Breast epithelium (tissue), 3 donors: Measurements from ENCODE around the gene SMC4.

Source experiments
- POLR2AphosphoS5 ChIP-seq, 3 donors: sonication (generic); formaldehyde crosslinking; IDR thresholded peaks; one replicate each; pipeline ENCODE4 v1.6.1; 2017; ENCODE audit warnings: antibody characterized with exemption in 3 of 3
- TF ChIP-seq, protein P1 (sequence below), 3 donors: fragments of 450-650 bp; IDR thresholded peaks; one replicate each; pipeline ENCODE4 v1.5.1; 2016 to 2017; ENCODE audit warnings: antibody characterized with exemption in 3 of 3, mild to moderate bottlenecking in 3 of 3, moderate library complexity in 3 of 3

DNA sequence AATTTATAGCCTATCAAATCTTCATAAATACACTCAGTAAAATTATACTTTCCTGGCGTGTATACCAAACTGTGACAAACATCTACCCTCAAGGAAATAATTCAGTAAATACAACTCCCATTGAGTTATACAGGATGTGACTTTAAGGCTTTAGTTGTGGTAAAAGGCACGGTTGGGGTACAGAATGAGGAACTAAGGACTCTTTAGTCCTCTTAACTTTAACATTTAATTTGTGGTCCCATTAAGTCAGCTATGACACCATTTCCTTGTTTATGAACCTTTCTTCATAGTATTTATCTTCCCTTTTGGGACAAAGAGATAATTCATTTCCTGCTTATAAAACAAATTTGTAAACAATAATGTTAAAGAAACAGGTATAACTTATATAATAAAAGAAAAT lies 30.6 kb upstream of the SMC4 start:
- TF ChIP-seq, protein P1, sequence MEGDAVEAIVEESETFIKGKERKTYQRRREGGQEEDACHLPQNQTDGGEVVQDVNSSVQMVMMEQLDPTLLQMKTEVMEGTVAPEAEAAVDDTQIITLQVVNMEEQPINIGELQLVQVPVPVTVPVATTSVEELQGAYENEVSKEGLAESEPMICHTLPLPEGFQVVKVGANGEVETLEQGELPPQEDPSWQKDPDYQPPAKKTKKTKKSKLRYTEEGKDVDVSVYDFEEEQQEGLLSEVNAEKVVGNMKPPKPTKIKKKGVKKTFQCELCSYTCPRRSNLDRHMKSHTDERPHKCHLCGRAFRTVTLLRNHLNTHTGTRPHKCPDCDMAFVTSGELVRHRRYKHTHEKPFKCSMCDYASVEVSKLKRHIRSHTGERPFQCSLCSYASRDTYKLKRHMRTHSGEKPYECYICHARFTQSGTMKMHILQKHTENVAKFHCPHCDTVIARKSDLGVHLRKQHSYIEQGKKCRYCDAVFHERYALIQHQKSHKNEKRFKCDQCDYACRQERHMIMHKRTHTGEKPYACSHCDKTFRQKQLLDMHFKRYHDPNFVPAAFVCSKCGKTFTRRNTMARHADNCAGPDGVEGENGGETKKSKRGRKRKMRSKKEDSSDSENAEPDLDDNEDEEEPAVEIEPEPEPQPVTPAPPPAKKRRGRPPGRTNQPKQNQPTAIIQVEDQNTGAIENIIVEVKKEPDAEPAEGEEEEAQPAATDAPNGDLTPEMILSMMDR (IDR thresholded peaks at IDR 0.05) = no peak
- TF ChIP-seq POLR2AphosphoS5 (IDR thresholded peaks at IDR 0.05) = no peak
